ENCODE measurements around the gene HOXA4.

Gene HOXA4

GRCh38 chr7:27116031-27116961 lies 14.3 kb downstream of the HOXA4 start:
- DNase-seq (ENCODE audit: low read depth) = no peak

DNA sequence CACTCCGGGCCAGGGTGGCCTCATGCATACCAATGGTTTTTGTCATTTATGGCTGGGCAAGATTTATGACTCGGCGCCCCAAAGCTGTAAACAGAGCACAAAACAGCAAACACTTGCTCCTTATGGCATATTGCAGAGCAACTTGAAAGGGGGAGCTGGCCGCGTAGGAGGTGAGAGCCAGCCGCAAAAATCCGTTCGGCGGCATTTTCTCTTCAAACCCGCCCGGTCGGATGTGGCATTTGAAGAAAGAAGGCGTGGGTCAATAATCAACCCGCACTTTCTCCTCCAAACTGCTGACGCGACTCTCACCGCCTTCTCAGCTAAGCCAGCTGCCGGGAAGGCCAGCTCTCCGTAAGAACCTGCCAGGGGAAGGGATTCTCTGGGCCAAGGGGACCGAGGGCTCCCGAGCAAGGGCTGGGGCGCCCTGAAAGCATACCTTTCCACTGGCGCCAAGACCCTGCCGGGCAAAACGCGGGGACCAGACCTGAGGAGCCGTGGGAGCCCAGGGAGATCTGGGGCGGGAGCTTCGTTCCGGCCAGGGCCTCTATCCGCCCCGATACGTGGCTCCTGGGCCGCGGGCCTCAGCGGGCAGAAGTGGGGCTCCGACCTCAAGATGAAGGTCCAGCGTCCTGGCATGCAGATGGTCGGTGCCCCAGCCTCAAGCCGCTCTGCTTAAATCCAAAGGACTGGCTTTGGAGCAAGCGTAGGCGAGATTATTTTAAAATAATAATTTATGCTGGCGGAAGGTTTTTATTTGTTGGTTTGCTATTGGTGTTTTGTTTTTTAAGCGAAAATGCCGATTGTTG lies 15.1 kb downstream of the HOXA4 start:
- no peak for DNase-seq (ENCODE audit: low read depth)

DNA sequence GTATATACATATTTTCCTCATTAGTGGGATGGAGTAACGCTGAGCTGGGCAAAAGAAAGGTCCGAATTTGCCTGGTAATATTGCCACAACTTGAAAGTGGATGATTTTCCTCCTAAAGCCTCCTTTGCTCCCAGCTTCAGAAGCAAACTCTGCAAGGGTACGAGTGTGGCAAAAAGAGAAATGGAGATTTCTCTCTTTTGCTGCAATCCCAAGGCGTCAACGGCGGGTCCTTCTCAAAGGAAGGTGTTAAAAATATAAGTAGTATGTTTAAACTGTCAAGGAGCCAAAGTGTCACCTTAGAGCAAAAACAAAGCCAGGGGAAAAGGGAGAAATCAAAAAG lies 15.7 kb downstream of the HOXA4 start:
- DNase-seq (ENCODE audit: low read depth) = no peak

DNA sequence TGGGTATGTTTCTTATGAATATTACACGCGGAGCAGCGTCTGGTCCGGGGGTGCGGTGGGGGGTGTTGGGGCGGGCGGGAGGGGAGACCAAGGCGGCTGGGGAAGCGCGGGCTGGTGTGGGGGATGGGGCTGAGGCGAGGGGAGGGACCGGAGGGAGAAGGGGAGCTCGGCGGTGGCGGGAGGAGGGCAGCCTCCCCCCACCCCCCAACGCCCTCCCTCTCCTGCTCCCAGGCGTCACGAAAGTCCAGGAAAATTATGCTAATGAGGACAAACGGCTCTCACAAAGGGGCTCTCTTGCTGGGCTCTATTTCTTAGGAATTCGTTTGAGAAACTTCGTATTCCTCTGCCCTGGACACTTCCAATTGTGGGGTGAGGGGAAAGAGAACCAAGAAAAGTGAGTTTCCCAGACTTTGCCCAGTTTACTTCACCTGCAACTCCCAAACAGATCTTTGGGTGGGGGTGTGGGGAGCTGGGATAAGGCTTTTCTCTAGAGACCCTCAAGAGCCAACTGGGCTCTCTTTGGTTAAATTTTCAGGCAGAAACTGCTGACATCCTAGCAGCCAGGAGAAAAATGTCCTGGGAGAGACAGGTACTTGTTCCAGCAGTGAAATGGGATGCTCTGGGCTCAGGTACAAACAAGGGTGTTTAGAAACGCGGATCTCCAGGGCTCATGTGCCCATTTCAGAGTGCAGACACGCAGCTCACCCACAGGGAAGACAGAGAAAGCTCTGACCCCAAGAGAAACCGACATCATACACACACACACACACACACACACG lies 16.4 kb downstream of the HOXA4 start:
- DNase-seq (ENCODE audit: low read depth) = no peak

DNA sequence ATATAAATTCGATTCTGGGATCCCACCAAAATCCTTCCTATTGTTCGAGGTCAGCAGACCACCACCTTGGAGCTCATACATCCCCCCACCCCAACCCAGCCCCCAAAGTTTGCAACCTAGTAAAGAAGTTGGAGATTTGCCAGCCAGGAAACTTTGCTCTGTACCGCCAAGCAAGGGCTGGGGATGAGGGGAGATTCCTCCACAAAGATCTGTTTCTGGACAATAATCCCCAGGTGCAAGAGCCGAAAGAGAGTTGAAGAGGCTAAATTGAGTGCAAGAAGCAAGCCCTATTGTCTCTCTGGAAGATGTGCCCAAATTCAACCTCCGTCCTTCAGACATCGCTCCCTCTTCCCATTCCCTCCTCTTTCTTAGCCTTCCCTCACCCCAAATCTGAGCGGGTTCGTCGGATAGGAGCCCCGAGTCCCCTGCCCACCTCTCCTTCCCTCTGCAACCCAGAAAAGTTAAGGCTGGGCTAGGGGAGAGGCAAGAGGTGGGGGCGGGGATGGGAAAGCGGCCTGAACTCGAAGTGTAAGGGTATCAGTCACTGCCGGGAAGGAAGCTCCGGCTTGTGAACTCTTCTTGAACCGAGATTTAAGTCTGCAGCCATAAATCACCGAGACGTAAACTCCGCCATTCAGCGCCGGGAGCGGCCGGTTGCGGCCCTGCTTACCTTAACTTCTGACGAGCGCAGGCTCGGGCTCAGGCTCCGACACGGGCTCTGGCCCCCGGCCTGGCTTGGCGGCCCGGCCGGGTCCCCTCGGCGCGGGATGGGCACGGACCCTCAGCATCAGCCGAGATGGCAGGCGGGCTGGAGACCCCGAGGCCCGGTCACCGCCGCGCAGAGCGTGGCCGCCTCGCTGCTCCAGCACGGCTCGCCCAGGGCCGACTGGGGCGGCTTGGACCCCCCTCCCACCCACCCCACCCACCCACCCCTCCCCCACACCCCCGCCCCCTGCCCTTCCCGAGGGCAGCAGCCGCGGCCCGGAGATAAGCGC lies 17.3 kb downstream of the HOXA4 start:
- no peak for DNase-seq (ENCODE audit: low read depth)

- no peak for DNase-seq (ENCODE audit: low read depth)
Observed at GRCh38 chr7:27112361-27112760, 18.2 kb downstream of the HOXA4 start.

GRCh38 chr7:27111751-27112277 lies 18.7 kb downstream of the HOXA4 start:
- no peak for DNase-seq (ENCODE audit: low read depth)

DNA sequence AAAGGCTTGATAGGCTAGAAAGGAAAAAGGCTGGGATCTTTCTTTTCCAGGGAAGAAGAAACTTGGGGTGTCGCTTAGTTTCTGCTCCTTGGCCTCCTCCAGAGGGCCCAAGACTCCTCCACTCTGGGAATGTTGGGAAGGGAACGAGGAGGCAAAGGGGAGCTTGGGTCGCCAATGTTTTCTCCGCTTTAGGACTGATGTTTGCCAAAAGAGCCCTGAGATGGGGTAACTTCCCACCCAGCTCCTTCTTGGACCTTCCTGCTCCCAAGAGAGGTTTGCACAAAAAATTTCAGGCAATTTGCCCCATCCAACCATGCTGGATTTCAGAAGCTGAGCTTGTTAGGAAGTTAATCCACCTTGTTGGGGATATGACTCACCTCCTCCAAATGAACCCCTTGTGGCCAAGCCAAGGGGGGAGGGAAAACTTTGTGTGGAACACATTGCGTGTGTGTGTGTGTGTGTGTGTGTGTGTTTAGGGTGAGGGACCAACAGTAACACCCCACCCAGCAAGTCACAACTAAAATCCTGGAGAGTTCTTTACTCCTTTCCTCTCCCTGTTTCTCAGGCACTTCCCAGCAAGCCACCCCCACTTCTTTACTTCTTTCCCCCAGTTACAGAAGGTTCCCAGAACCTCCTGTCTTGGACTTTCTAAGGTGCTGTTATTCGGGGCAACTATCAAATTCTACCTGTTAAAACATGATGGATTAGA lies 19.4 kb downstream of the HOXA4 start:
- no peak for DNase-seq (ENCODE audit: low read depth)

DNA sequence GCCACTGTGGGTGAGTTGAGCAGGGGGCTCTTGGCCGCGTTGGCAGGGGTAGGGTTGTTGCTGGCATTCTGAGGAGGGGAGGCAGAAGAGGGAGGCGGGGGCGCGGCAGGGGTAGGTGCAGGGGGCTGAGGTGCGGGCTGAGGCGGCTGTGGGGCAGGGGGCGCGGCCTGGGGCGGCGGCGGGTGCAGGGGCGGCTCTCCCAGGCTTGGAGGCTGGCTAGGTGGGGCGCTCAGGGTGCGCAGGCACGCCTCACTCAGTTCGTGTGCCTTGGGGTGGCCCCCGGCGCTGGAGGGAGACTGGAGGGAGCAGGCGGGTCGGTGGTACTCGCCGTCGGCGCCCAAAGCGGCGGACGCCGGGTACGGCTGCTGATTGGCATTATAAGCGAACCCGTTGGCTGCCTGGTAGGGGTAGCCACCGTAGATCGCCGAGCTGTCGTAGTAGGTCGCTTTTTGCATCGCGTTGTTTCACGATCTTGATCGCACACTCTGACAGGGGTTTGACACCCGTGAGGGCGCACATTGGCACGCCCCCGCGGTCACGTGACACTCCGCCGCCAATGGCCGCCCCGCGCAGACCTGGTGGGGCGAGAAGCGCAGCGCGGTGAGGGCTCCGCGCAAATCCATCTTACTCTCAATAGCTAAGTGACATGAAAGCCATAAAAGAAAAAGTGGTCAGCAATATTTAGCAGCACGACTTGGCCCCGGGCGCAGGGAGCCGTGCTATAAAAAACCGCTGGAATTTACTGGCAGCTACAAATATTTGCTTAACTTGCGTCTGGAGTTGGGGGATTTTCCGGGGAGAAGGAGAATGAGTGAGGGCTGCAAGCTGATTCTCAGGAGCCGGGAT lies 20.1 kb downstream of the HOXA4 start:
- DNase-seq (ENCODE audit: low read depth) = no peak

GRCh38 chr7:27109466-27110185 lies 20.9 kb downstream of the HOXA4 start:
- DNase-seq (ENCODE audit: low read depth) = no peak

- no peak for DNase-seq (ENCODE audit: low read depth)
Observed at GRCh38 chr7:27108390-27109127, 22.0 kb downstream of the HOXA4 start.

DNA sequence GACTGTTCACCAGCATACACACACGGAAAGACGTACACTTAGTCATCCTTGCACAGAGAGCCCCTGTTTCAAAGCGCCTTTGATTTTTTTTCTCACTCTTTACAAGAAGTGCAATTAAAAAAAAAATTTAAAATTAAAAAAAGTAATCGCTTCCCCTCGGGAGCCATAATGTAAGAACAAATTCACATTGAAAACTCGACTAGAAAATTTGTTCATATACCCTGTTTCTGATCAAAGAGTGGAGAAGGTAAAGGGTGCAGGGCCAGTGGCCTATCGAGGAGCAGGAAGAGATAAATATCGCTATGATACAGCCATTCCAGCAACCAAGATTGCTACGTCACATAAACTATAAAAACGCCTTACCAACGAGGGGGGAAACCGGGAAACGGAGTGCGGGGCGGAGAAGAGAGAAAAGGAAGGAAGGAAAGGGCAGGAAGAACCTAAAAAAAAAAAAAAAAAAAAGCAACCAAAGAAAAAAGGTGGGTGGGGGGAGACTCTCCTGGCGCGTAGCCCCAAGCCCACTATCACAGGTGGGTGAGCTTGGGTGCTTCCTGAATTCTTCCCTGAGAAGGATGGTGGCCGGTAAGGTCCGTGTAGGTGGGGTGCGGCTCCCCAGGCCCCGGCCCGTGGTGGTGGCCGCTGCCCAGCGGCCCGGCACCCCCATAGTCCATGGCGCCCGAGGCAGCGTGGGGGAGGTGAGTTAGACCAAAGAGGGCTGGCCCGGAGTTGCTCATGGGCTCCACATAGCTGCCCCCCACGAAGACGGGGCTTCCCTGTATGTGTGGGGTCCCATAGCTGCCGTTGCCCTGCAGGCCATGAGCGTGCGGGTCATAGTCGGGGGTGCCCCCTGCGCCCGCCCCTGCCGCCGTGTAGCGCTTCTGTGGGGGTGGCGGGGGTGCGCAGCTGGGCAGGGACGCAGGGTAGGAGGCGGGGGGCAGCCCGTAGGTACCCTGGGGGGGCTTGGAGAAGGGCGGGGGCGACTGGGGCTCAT lies 22.9 kb downstream of the HOXA4 start:
- DNase-seq (ENCODE audit: low read depth) = no peak

GRCh38 chr7:27106901-27107240 lies 23.7 kb downstream of the HOXA4 start:
- DNase-seq (ENCODE audit: low read depth) = no peak

DNA sequence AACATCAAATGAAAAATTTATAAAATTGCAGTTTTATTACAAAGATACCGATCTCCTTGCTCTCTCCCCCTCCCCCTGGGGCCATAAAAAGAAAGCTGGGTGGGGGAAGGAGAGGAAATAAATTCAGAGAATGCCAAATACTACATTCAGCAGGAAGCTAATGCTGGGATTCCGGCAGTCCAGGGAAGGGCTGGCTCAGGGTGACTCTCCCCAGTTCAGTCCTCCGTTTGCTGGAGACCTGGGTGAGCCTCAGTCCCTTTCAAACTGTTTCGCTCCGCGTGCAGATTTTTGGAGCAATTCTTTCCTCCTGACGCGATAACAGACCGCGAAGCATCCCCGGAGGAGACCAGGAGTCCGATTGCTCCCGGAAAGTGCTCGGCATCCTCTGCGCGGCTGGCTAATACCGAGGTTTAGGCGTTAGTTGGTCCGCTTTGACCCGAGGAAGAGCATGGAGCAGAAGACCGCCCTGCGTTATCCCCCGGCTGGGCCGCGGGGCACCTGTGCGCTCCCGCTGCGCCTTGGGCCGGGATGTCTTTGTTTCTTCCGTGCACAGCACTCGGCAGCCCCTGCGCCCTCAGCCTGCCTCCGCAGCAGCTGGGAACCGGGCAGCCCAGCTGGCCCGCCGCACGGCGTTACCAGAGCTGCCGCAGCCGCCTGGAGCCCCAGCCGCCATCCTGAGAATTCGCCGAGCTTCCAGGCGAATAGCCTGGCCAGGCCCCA lies 24.2 kb downstream of the HOXA4 start:
- no peak for DNase-seq (ENCODE audit: low read depth)

- DNase-seq (ENCODE audit: low read depth) = no peak
Observed at GRCh38 chr7:27105301-27106031, 25.1 kb downstream of the HOXA4 start.

Measured in stimulated activated CD8-positive, alpha-beta memory T cell treated with anti-CD3 and anti-CD28 coated beads, Interleukin-15, amount 100 ng/mL, for 24 hours (primary cell).